Nucleus accumbens (tissue), 56 donors: Measurements from ENCODE around the gene PLAU.

Source experiments
- DNase-seq, 56 donors: peaks; one replicate each; lab custom pipeline; 2025; lab: John Stamatoyannopoulos, UW

PLAU gene

GRCh38 chr10:73910764-73911552 is at the start of gene PLAU:
TSS of gene PLAU (plus strand) at chr10:73911132. CDS start at chr10:73911556, 424 bp downstream.
- peak in 8 of 56 donors; percentile 1 to 29 (median 8) for DNase-seq

- no peak for DNase-seq
Observed at GRCh38 chr10:73862011-73862410, 48.9 kb upstream of the PLAU start.

- DNase-seq, result no peak
Observed at GRCh38 chr10:73863039-73863817, 47.7 kb upstream of the PLAU start.

GRCh38 chr10:73864229-73864628 is 46.7 kb upstream of the PLAU start:
- no peak for DNase-seq

GRCh38 chr10:73865107-73865458 is 45.8 kb upstream of the PLAU start:
- no peak for DNase-seq

GRCh38 chr10:73865459-73866442 is 45.2 kb upstream of the PLAU start:
- peak in 3 of 56 donors; percentile 9 to 24 (median 12) for DNase-seq

GRCh38 chr10:73866621-73867020 is 44.3 kb upstream of the PLAU start:
- DNase-seq, result no peak

- DNase-seq, result no peak
Observed at GRCh38 chr10:73867126-73867807, 43.7 kb upstream of the PLAU start.

- no peak for DNase-seq
Observed at GRCh38 chr10:73867871-73868631, 42.9 kb upstream of the PLAU start.

GRCh38 chr10:73868655-73869195 is 42.2 kb upstream of the PLAU start:
- no peak for DNase-seq

GRCh38 chr10:73871295-73872189 is 39.4 kb upstream of the PLAU start:
- no peak for DNase-seq

- peak in 5 of 56 donors; percentile 3 to 27 (median 19) for DNase-seq
Observed at GRCh38 chr10:73872190-73872710, 38.7 kb upstream of the PLAU start.

GRCh38 chr10:73873142-73873837 is 37.6 kb upstream of the PLAU start:
- DNase-seq, result no peak

GRCh38 chr10:73873838-73874215 is 37.1 kb upstream of the PLAU start:
- DNase-seq, result peak in 1 of 56 donors; percentile 58

GRCh38 chr10:73874267-73875138 is 36.4 kb upstream of the PLAU start, which contains the start of gene CAMK2G:
TSS of gene CAMK2G (minus strand) at chr10:73874555. CDS start at chr10:73874461, 94 bp downstream.
- peak in 49 of 56 donors; percentile 19 to 87 (median 57) for DNase-seq

- no peak for DNase-seq
Observed at GRCh38 chr10:73875139-73875475, 35.8 kb upstream of the PLAU start.
